GM12878 (cell line): ENCODE results near the gene BBOX1. TPM values are rescaled to one million over a fixed set of nuclear protein-coding genes. Genes with fewer than 3 reads are reported as not detected.

ENCODE experiments used
- ATAC-seq: fragments of 200-7000 bp; cut with Tn5 transposase; 3 replicates; pipeline ENCODE4 v1.9.1; 2020; ENCODE audit warnings: mild to moderate bottlenecking, moderate library complexity
- BruUV-seq: library from RNA; stranded (reverse); fragments of 400-500 nt; replicated peaks from 2 replicates; lab custom pipeline; 2021; lab: Mats Ljungman, UMichigan
- CTCF ChIA-PET: fragments of 300-600 bp; sonication (Branson Sonifier 250); formaldehyde crosslinking; extraction: SDS; loops from one replicate; lab custom pipeline; 2021; ENCODE audit warnings: inconsistent platforms; lab: Yijun Ruan, JAX
- POLR2A ChIA-PET: fragments of 350-600 bp; formaldehyde crosslinking; extraction: SDS; loops from one replicate; lab custom pipeline; 2021; ENCODE audit warnings: inconsistent platforms; lab: Charles Lee
- RAD21 ChIA-PET: fragments of 300-600 bp; sonication (Branson Sonifier 250); formaldehyde crosslinking; loops from one replicate; lab custom pipeline; 2023; ENCODE audit warnings: antibody characterized with exemption; ENCODE audit not compliant: unreplicated experiment; lab: Charles Lee
- SMC1A ChIA-PET: fragments of 300-600 bp; sonication (Branson Sonifier 250); formaldehyde crosslinking; loops from one replicate; lab custom pipeline; 2023; ENCODE audit not compliant: unreplicated experiment, uncharacterized antibody; lab: Charles Lee
- DNase-seq: peaks from one replicate; pipeline ENCODE4 v3.0.0-alpha.2; 2011; ENCODE audit warnings: low read depth, low spot score
- FAIRE-seq: peaks from 3 replicates; lab custom pipeline; 2011; peaks lifted over from hg19 to GRCh38; lab: Jason Lieb, UNC
- H2AFZ ChIP-seq: 2 replicates; pipeline ENCODE4 v1.6.0; 2011; ENCODE audit warnings: low read depth, low read length, control low read depth; ENCODE audit not compliant: control insufficient read depth
- H3K27ac ChIP-seq: 2 replicates; pipeline ENCODE4 v1.5.1; 2011; ENCODE audit warnings: control low read depth; ENCODE audit not compliant: control insufficient read depth, insufficient read depth
- H3K27me3 ChIP-seq, 2 experiments: replicated peaks in 1 of 2; 2 replicates each; pipeline versions ENCODE4 v1.6.0 to v1.6.1; 2011; ENCODE audit warnings: low read length in 1 of 2; ENCODE audit not compliant: control insufficient read depth in 2 of 2, insufficient read depth in 2 of 2
- H3K36me3 ChIP-seq, 2 experiments: 2 replicates each; pipeline ENCODE4 v1.5.1; 2011; ENCODE audit warnings: low read length in 1 of 2; ENCODE audit not compliant: control insufficient read depth in 2 of 2, insufficient read depth in 2 of 2
- H3K4me1 ChIP-seq: 2 replicates; pipeline ENCODE4 v1.6.1; 2011; ENCODE audit warnings: mild to moderate bottlenecking, low read length, moderate library complexity, mixed read lengths; ENCODE audit not compliant: control insufficient read depth, insufficient read depth
- H3K4me2 ChIP-seq: 2 replicates; pipeline ENCODE4 v1.6.0; 2011; ENCODE audit warnings: control low read depth; ENCODE audit not compliant: control insufficient read depth, insufficient read depth
- H3K4me3 ChIP-seq: fragments of 200-600 bp; sonication (generic); 2 replicates; pipeline ENCODE4 v1.5.1; 2016
- H3K79me2 ChIP-seq: 2 replicates; pipeline ENCODE4 v1.6.0; 2011; ENCODE audit warnings: low read length; ENCODE audit not compliant: control insufficient read depth, insufficient read depth
- H3K9ac ChIP-seq: 2 replicates; pipeline ENCODE4 v1.8.0; 2011; ENCODE audit warnings: low read length, control low read depth, mixed read lengths; ENCODE audit not compliant: control insufficient read depth, insufficient read depth
- H3K9me3 ChIP-seq: replicated peaks from 3 replicates; pipeline ENCODE4 v1.5.1; 2011; ENCODE audit warnings: mild to moderate bottlenecking, low read length; ENCODE audit not compliant: control insufficient read depth, insufficient read depth
- H4K20me1 ChIP-seq: 2 replicates; pipeline ENCODE4 v1.6.0; 2011; ENCODE audit not compliant: control insufficient read depth, insufficient read depth
- E2F8 ChIP-seq: fragments of 450-650 bp; IDR thresholded peaks from 2 replicates; pipeline ENCODE4 v1.6.1; 2018; ENCODE audit warnings: mild to moderate bottlenecking, low read depth, moderate library complexity; ENCODE audit not compliant: partially characterized antibody
- ETV6 ChIP-seq, 2 experiments: fragments of 450-650 bp in 1 of 2; IDR thresholded peaks in 1 of 2; conservative IDR thresholded peaks in 1 of 2; 2 replicates each; pipeline ENCODE4 v1.6.1; 2014; ENCODE audit warnings: antibody characterized with exemption in 1 of 2, borderline replicate concordance in 1 of 2, low read depth in 1 of 2, mild to moderate bottlenecking in 1 of 2, moderate library complexity in 1 of 2
- HSF1 ChIP-seq: fragments of 150-350 bp; IDR thresholded peaks from 2 replicates; pipeline ENCODE4 v1.6.1; 2014; ENCODE audit warnings: mild to moderate bottlenecking, low read depth, low read length
- IKZF1 ChIP-seq: fragments of 450-650 bp; conservative IDR thresholded peaks from 2 replicates; pipeline ENCODE4 v1.6.1; 2017; ENCODE audit warnings: antibody characterized with exemption, mild to moderate bottlenecking
- KDM1A ChIP-seq: fragments of 200-600 bp; sonication (generic); IDR thresholded peaks from 2 replicates; pipeline ENCODE4 v1.6.1; 2016; ENCODE audit warnings: borderline replicate concordance
- MEF2A ChIP-seq: IDR thresholded peaks from 2 replicates; pipeline ENCODE4 v1.6.1; 2011; ENCODE audit warnings: low read depth, mild to moderate bottlenecking, low read length, moderate library complexity; ENCODE audit not compliant: insufficient read depth
- MTA2 ChIP-seq: fragments of 450-650 bp; IDR thresholded peaks from 2 replicates; pipeline ENCODE4 v1.6.1; 2016; ENCODE audit warnings: low read depth, mild to moderate bottlenecking, moderate library complexity
- NR2F1 ChIP-seq: fragments of 450-650 bp; conservative IDR thresholded peaks from 2 replicates; pipeline ENCODE4 v1.6.1; 2017; ENCODE audit warnings: mild to moderate bottlenecking
- RAD51 ChIP-seq: fragments of 450-650 bp; IDR thresholded peaks from 2 replicates; pipeline ENCODE4 v1.6.1; 2016; ENCODE audit warnings: moderate library complexity, mild to moderate bottlenecking, inconsistent platforms
- RBBP5 ChIP-seq: fragments of 200-600 bp; sonication (generic); conservative IDR thresholded peaks from 2 replicates; pipeline ENCODE4 v1.6.1; 2016
- RFX5 ChIP-seq: IDR thresholded peaks from 2 replicates; pipeline ENCODE4 v1.6.1; 2011; ENCODE audit warnings: low read depth, low read length, improper control_type of control experiment
- SKIL ChIP-seq: fragments of 450-650 bp; IDR thresholded peaks from 2 replicates; pipeline ENCODE4 v1.6.1; 2017; ENCODE audit warnings: mild to moderate bottlenecking, low read depth, inconsistent platforms; ENCODE audit not compliant: poor library complexity, severe bottlenecking
- STAT1 ChIP-seq: fragments of 450-650 bp; conservative IDR thresholded peaks from 2 replicates; pipeline ENCODE4 v1.6.1; 2014; ENCODE audit warnings: antibody characterized with exemption, mild to moderate bottlenecking
- WGBS: methylation state at CpG from one replicate; pipeline ENCODE4 v1.1.6; 2016; ENCODE audit warnings: low lambda C conversion rate; ENCODE audit not compliant: insufficient replicate concordance, insufficient coverage; ENCODE audit errors: missing lambda C conversion rate; 5-methylcytosine and 5-hydroxymethylcytosine counted together
- in situ Hi-C: fragments of 300-500 bp; cut with MboI; formaldehyde crosslinking; loops from 9 replicates; pipeline ENCODE4 v1.14.3; 2018; ENCODE audit warnings: mixed read lengths
- intact Hi-C: fragments of 100-400 bp; cut with micrococcal nuclease; formaldehyde crosslinking; loops from one replicate; pipeline ENCODE4 v1.14.2; 2022; ENCODE audit not compliant: unreplicated experiment
- polyA plus RNA-seq, 11 experiments: library from polyadenylated mRNA; depleted of rRNA in 4 of 11; unstranded in 6 of 11; stranded (reverse) in 5 of 11; fragments of >200 nt; fragmentation: Nextera tagmentation in 4 of 11; fragmentation: Illumina TruSeq in 1 of 11; extraction: Ambion mirVana in 4 of 11; extraction: Trizol in 1 of 11; gene quantifications; 1 replicate in 1 of 11; 2 replicates in 10 of 11; pipeline versions ENCODE4 v1.2.1 to v1.2.3, GENCODE V29; 2011 to 2016; ENCODE audit warnings: inconsistent platforms in 2 of 11, missing spikeins in 2 of 11, low read depth in 1 of 11
- total RNA-seq, 4 experiments: library from RNA; depleted of rRNA in 3 of 4; stranded (reverse); fragments of >200 nt in 3 of 4; fragmentation: Illumina TruSeq in 1 of 4; extraction: Trizol in 1 of 4; gene quantifications; 2 replicates each; pipeline versions ENCODE4 v1.2.1 to v1.2.3, GENCODE V29; 2013 to 2021
- TF ChIP-seq, protein P1 (sequence below): IDR thresholded peaks from 2 replicates; pipeline ENCODE4 v1.6.1; 2012; ENCODE audit warnings: low read depth, low read length, improper control_type of control experiment
- TF ChIP-seq, protein P2 (sequence below): fragments of 450-650 bp; IDR thresholded peaks from 2 replicates; pipeline ENCODE4 v1.6.1; 2016; ENCODE audit warnings: mild to moderate bottlenecking

Gene BBOX1
- total and polyA plus RNA-seq, 10 of the 15 experiments (the other 5 are each of a cell fraction or from before 2014, with no cell fraction given), result 3.5 TPM; not detected in 9

DNA sequence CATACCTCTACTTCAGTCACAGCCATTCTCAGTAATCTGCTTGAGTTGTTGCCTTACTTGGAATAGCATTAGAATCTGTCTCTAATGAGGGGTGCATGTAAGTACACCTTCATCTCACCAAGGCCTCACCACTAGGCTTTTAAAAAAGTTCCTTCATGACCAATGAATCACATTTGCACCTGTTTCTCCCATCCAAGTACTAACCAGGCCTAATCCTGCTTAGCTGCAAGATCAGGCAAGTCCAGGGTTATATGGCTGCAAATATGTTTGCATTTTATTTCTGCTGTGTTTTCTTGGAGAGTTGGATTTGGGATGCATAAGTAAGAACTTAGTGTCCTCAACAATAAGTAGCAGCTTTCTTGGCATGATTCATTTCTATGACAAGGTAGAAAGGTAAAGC lies 66.9 kb downstream of the BBOX1 start (continued):
- TF ChIP-seq, protein P1, sequence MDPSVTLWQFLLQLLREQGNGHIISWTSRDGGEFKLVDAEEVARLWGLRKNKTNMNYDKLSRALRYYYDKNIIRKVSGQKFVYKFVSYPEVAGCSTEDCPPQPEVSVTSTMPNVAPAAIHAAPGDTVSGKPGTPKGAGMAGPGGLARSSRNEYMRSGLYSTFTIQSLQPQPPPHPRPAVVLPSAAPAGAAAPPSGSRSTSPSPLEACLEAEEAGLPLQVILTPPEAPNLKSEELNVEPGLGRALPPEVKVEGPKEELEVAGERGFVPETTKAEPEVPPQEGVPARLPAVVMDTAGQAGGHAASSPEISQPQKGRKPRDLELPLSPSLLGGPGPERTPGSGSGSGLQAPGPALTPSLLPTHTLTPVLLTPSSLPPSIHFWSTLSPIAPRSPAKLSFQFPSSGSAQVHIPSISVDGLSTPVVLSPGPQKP, result no peak
- TF ChIP-seq RAD51 (no peak), STAT1 (no peak), MTA2 (no peak), RFX5 (no peak), HSF1 (no peak), ETV6 (conservative IDR thresholded peaks at IDR 0.05 in 1 of 2, IDR thresholded peaks at IDR 0.05 in 1 of 2; ENCODE audit: borderline replicate concordance in 1 of 2, low read depth in 1 of 2) (no peak), MEF2A (no peak), IKZF1 (no peak)

DNA sequence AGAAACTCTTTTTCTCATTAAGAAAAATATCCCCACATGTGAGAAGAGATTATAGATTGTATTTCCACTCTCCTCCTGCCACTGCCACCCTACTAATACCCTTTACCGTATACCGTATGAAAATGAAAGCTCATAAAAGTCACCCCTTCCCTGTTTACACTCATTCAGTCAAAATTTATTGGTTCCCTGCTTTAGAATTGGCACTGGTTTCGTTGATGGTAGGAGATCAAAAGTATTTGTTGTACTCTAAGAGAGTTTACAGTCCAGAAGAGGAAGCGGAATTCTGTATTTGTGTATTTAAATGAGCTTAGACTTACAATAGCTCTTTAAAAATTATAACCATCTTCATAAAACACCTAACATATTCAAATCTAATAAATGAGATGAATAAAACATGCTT lies 68.2 kb downstream of the BBOX1 start:
- FAIRE-seq (no peak), DNase-seq (no peak), ATAC-seq (no peak)
- no TSS peak for BruUV-seq
- Histone ChIP-seq H3K36me3 (no peaks in the 10 kb centered on the region), H3K9ac (no peak overlapping the region), H3K27ac (no peak overlapping the region), H2AFZ (no peak overlapping the region), H3K79me2 (no peaks in the 10 kb centered on the region), H3K4me2 (no peak overlapping the region), H4K20me1 (no peaks in the 10 kb centered on the region), H3K9me3 (no peaks in the 10 kb centered on the region), H3K4me1 (no peaks in the 10 kb centered on the region), H3K4me3 (no peak overlapping the region), H3K27me3 (no peaks in the 10 kb centered on the region)
- in situ Hi-C loops, result no loop called here
- ChIA-PET POLR2A (no interaction called here), CTCF (no interaction called here), SMC1A (interaction anchor here (0.9 kb wide), 1 partner anchor 17 kb away, joined by 5 read pairs; no protein-coding TSS in a partner anchor), RAD21 (no interaction called here)
- intact Hi-C loops, result no loop called here
- WGBS, result 58% methylated on average over 4 of the region's 4 CpGs
- TF ChIP-seq KDM1A, result no peak
- no peak for TF ChIP-seq MTA2
- TF ChIP-seq RBBP5, result no peak
- TF ChIP-seq, protein P2, sequence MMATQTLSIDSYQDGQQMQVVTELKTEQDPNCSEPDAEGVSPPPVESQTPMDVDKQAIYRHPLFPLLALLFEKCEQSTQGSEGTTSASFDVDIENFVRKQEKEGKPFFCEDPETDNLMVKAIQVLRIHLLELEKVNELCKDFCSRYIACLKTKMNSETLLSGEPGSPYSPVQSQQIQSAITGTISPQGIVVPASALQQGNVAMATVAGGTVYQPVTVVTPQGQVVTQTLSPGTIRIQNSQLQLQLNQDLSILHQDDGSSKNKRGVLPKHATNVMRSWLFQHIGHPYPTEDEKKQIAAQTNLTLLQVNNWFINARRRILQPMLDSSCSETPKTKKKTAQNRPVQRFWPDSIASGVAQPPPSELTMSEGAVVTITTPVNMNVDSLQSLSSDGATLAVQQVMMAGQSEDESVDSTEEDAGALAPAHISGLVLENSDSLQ, result no peak
- no peak for TF ChIP-seq SKIL
- TF ChIP-seq NR2F1, result no peak
- no peak for TF ChIP-seq E2F8
